22Rv1 (cell line): ENCODE data around the gene NIN.
A peak's percentile ranks its signal among the peaks of the same experiment; 100 is the strongest.

ENCODE experiments used
- H3K27ac ChIP-seq: fragments of 450-650 bp; 2 replicates; pipeline ENCODE4 v1.5.1; 2017
- CTCF ChIP-seq: fragments of 450-650 bp; IDR thresholded peaks from 2 replicates; pipeline ENCODE4 v1.5.1; 2017; ENCODE audit warnings: mild to moderate bottlenecking
- ZFX ChIP-seq: fragments of 450-650 bp; IDR thresholded peaks from 2 replicates; pipeline ENCODE4 v1.6.1; 2017; ENCODE audit warnings: antibody characterized with exemption, borderline replicate concordance

NIN gene

GRCh38 chr14:50776522-50776921 is 54.4 kb downstream of the NIN start:
- TF ChIP-seq CTCF (no peak), ZFX (no peak)
- no peak overlapping the region for H3K27ac ChIP-seq

DNA sequence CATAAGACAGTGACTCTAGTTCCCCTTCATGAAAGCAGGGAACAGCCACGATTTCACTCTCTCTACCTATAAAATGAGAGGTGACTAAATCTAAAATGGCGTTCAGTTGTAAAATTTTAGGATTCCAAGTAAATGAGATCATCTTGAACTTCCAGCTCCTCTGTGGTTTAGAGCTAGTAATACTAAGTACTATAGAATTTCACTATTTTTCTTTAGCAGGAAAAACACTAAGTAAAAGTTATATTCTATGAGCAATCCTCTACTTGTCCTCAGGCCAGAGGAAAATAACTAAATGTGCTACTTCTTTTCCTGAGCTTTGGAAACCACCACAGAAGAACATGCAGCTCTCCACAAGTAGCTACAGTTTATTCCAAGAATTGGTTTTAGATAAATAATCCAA is 55.6 kb downstream of the NIN start:
- H3K27ac ChIP-seq: no peak overlapping the region
- TF ChIP-seq ZFX (no peak), CTCF (no peak)

GRCh38 chr14:50774542-50775267 is 56.3 kb downstream of the NIN start:
- H3K27ac ChIP-seq: no peak overlapping the region
- TF ChIP-seq CTCF: no peak
- no peak for TF ChIP-seq ZFX

DNA sequence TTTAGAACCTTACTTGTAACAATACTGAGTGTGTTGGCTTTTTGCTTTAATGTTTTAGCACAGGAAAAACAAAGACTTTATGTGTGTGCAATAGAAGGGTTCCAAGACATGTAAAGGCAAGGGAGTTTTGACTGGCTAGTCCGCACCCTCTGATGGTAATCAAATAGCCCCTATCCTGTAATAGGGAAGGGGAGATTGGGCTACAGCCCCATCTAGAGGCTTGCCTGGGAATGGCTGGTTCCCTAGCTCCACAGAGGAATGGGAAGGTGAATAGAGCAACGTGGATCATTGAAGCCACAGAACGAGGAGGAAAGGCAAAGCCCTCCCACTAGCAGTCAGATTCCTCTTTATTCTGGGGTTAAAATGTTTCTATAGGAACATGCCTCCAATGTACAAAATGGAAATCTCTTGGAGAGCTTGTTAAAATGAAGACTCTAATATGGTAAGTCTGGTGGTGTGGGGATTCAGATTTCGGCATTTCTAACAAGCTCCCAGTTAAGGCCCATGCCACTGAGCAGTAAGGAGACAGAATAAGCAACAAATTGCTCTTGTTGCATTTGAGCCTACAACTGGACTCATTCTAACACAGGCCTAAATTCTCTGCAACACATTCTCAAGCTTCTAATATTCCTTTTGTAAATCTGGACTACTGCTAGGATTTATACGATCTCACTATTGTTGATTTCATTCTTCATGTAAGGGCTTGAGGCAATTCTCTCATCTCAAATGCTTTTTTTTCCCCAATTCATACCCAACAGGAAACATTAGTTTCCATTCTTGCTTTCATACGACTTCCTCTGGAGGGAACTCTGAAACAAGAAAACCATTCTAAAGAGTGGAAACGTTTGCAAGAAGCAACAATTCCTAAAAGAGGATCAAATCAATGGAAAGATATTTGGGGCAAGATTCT is 57.1 kb downstream of the NIN start:
- TF ChIP-seq ZFX (no peak), CTCF (peak; percentile 90)
- H3K27ac ChIP-seq: no peak overlapping the region

GRCh38 chr14:50772412-50772811 is 58.5 kb downstream of the NIN start:
- TF ChIP-seq CTCF: no peak
- no peak for TF ChIP-seq ZFX
- no peak overlapping the region for H3K27ac ChIP-seq

- H3K27ac ChIP-seq: no peak overlapping the region
- TF ChIP-seq CTCF: no peak
- TF ChIP-seq ZFX: no peak
These were observed 60.4 kb downstream of the NIN start for GRCh38 chr14:50770586-50770985.
